ENCODE results near the gene INPP5B. TPM values are rescaled to one million over a fixed set of nuclear protein-coding genes. Genes with fewer than 3 reads are reported as not detected.
"Not testable (repeated sequence)": the region's sequence is repeated elsewhere in the genome, so short reads cannot be mapped to it uniquely, and the experiment has no call there.

Gene INPP5B
- total RNA-seq, 1 donor from 2014 or later: 27.2 TPM

DNA sequence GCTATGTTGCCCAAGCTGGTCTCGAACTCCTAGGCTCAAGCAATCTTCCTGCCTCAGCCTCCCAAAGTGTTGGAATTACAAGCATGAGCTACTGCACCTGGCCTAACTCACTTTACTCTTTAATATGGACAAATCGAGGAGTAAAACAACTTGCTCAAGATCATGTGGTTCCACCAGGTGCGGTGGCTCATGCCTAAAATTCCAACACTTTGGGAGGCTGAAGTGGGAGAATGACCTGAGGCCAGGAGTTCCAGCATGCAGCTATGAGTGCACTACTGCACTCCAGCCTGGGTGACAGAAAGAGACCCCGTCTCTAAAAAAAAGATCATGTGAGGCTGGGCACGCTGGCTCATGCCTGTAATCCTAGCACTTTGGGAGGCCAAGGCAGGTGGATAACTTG, 2.0 kb downstream of the INPP5B start:
- Mint-ChIP-seq H3K9me3 (no peaks in the 10 kb centered on the region), H3K4me3 (peak overlapping the region; percentile 45), H3K36me3 (ENCODE audit: low read depth) (peaks cover 2% of the 10 kb centered on the region), H3K27ac (no peak overlapping the region), H3K4me1 (ENCODE audit: low read depth) (peaks cover 14% of the 10 kb centered on the region), H3K27me3 (ENCODE audit: insufficient read depth) (no peaks in the 10 kb centered on the region)
- no peak for DNase-seq (ENCODE audit: low spot score)
- intact Hi-C loops (cut with micrococcal nuclease): loop anchor here (5.0 kb wide), 1 partner anchor 42 kb away; no protein-coding TSS in a partner anchor

DNA sequence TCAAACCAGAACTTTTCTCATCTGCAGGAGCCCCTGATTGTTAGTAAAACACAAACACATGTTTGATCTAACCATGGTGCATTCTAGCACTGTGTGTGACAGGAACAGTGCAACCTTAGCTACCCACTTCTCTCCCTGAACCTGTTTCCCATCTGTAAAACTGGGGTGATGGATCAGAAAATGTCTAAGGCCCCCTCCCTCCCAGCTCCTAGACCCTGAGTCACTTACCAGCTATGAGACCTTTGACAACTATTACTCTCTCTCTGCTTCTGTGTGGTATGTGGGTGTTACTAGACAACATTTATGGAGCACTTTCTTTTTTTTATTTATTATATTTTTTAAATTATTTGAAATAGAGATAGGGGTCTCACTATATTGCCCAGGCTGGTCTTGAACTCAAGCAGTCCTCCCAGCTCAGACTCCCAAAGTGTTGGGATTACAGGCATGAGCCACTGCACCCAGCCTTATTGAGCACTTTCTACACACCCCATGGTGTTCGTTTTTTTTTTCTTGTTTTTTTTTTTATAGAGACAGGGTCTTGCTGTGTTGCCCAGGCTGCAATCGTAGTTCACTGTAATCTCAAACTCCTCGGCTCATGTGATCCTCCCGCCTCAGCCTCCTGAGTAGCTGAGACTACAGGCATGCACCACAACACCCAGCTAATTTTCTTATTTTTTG, 2.6 kb downstream of the INPP5B start:
- Mint-ChIP-seq H3K4me1 (ENCODE audit: low read depth) (peaks cover 14% of the 10 kb centered on the region), H3K27me3 (ENCODE audit: insufficient read depth) (no peaks in the 10 kb centered on the region), H3K27ac (no peak overlapping the region), H3K4me3 (no peak overlapping the region), H3K36me3 (ENCODE audit: low read depth) (peaks cover 2% of the 10 kb centered on the region), H3K9me3 (no peaks in the 10 kb centered on the region)
- intact Hi-C loops (cut with micrococcal nuclease): no loop called here
- no peak for DNase-seq (ENCODE audit: low spot score)

DNA sequence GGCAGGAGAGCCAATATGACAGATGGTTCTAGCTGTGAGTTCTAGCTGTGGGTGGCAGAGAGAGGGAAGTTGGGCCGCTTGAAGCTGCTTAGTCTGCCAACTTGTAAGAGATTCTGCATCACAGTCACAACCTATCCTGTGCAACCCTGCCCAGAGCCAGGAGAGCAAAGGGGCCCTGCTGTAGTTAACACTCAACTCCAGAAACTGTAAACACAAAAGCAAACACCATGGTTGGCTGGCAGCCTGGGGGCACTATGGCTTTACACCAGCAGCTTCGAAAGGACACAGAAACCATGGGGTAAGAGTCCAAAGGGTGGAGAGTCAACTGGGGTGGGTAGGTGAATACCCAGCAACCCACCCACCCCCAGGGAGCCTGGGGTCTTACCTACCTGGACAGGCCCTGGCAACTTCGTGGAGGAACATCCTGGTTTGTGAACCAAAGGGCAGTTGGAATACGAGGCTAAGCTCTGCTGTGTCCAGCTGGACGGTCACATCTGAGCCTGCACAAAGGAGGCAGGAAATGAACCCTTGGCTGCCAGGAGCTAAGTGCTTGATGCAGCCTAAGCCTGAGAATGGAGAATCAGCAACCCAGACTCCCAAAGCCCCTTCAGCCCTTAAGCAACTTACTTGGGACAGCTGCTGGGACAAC, 6.4 kb downstream of the INPP5B start:
- intact Hi-C loops (cut with micrococcal nuclease): no loop called here
- DNase-seq (ENCODE audit: low spot score): no peak
- Mint-ChIP-seq H3K4me3 (no peak overlapping the region), H3K4me1 (ENCODE audit: low read depth) (no peaks in the 10 kb centered on the region), H3K27ac (no peak overlapping the region), H3K27me3 (ENCODE audit: insufficient read depth) (no peaks in the 10 kb centered on the region), H3K36me3 (ENCODE audit: low read depth) (peaks cover 2% of the 10 kb centered on the region), H3K9me3 (no peaks in the 10 kb centered on the region)

DNA sequence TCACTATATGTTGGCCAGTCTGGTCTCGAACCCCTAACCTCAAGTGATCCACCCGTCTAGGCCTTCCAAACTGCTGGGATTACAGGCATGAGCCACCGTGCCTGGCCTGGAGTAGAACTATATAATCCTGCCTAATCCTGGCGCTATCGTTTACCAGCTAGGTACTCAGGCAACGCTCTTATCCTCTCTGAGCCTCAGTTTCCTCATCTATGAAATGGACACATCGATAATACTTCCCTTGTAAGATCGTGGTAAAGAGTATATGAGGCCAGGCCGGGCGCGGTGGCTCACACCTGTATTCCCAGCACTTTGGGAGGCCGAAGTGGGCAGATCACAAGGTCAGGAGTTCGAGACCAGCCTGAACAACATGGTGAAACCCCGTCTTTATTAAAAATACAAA, 10.1 kb downstream of the INPP5B start:
- H3K4me1 Mint-ChIP-seq (ENCODE audit: low read depth); H3K4me3 Mint-ChIP-seq; DNase-seq (ENCODE audit: low spot score); H3K9me3 Mint-ChIP-seq; H3K36me3 Mint-ChIP-seq (ENCODE audit: low read depth); H3K27ac Mint-ChIP-seq; H3K27me3 Mint-ChIP-seq (ENCODE audit: insufficient read depth); intact Hi-C loops (cut with micrococcal nuclease): not testable (repeated sequence)

DNA sequence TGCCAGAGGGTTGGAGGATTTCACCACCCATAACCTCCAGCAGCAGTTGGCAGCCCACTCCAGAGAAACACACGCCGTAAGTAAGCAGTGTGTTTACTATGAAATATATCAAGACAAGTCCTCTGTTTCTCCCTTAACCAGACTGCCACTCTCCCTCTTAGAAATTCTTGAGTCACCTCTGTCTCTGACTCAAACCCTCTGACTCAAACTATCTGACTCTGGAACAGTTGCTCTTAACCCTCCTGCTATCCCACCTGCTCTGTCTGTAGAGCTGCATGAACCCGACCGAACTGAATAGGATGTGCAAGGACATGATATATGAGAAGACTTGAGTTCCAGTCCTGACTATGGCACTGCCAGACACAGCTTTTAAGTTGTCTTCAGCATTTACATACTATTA, 14.1 kb downstream of the INPP5B start:
- intact Hi-C loops (cut with micrococcal nuclease): no loop called here
- peaks cover 4% of the 10 kb centered on the region for H3K36me3 Mint-ChIP-seq (ENCODE audit: low read depth)
- no peaks in the 10 kb centered on the region for H3K9me3 Mint-ChIP-seq
- no peak overlapping the region for H3K27ac Mint-ChIP-seq
- peaks cover 23% of the 10 kb centered on the region for H3K4me1 Mint-ChIP-seq (ENCODE audit: low read depth)
- peak overlapping the region; percentile 51 for H3K4me3 Mint-ChIP-seq
- H3K27me3 Mint-ChIP-seq (ENCODE audit: insufficient read depth): no peaks in the 10 kb centered on the region
- no peak for DNase-seq (ENCODE audit: low spot score)

DNA sequence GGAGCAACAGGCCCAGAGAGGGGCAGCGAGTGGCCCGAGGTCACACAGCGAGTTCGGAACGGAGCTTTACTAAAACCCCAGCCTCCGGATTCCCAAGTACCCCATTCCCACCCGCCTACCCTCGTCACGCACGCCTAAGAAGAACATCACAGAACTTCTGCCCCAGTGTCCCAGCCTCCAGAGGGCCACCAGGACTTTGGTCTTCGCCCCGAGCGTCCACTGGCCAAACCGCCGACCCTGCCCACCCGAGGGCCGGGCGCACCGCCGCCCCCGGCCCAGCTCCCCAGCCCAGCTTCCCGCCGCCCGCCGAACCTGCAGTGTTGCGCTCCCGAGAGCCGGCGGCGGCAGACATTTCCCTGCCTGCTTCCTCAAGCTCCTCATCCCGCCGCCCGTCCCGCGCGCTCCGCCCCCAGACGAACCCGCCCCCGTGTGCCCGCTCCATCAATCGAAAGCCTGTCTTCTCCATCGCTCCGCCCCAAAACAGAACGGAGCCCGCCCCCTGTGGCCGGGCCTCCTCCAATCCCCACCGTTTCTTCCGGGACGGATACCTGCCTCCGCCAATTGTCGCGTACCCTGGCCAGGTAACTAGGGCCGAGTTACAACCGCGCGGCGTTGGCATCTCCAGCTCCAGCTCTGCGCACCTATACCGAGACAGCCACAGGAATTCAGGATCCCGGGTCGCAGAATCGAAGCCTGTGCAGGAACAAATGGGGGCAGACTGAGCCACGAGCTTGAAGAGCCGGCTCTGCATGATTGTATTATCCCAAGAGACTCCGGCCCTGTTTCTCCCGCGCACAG, 15.3 kb downstream of the INPP5B start:
- intact Hi-C loops (cut with micrococcal nuclease): loop anchor here (1.0 to 2.0 kb wide), 6 partner anchors 16 to 452 kb away; partner anchors contain the start of genes CDCA8, INPP5B, MTF1 and SF3A3
- DNase-seq (ENCODE audit: low spot score): peak; percentile 96
- H3K4me1 Mint-ChIP-seq (ENCODE audit: low read depth): peaks cover 28% of the 10 kb centered on the region
- no peaks in the 10 kb centered on the region for H3K9me3 Mint-ChIP-seq
- H3K36me3 Mint-ChIP-seq (ENCODE audit: low read depth): peaks cover 9% of the 10 kb centered on the region
- peak overlapping the region; percentile 81 for H3K27ac Mint-ChIP-seq
- H3K27me3 Mint-ChIP-seq (ENCODE audit: insufficient read depth): no peaks in the 10 kb centered on the region
- peak overlapping the region; percentile 95 for H3K4me3 Mint-ChIP-seq

DNA sequence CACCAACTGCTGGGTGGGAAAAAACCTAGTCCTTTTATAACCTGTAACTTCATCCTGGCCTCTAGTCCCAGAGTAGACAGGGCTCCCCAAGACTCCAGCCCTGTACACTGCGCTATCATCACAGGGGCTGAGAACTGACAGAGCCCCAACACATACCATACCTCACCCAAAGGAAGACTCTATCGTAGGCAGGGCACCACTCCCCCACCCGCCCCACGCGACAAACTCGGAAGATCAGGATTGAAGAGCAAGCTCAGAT, 15.8 kb downstream of the INPP5B start:
- no peaks in the 10 kb centered on the region for H3K27me3 Mint-ChIP-seq (ENCODE audit: insufficient read depth)
- H3K36me3 Mint-ChIP-seq (ENCODE audit: low read depth): peaks cover 9% of the 10 kb centered on the region
- no peak for DNase-seq (ENCODE audit: low spot score)
- H3K27ac Mint-ChIP-seq: peak overlapping the region; percentile 81
- H3K9me3 Mint-ChIP-seq: no peaks in the 10 kb centered on the region
- H3K4me1 Mint-ChIP-seq (ENCODE audit: low read depth): peaks cover 30% of the 10 kb centered on the region
- intact Hi-C loops (cut with micrococcal nuclease): loop anchor here (1.0 to 2.0 kb wide), 6 partner anchors 16 to 452 kb away; partner anchors contain the start of genes CDCA8, INPP5B, MTF1 and SF3A3
- peak overlapping the region; percentile 95 for H3K4me3 Mint-ChIP-seq

DNA sequence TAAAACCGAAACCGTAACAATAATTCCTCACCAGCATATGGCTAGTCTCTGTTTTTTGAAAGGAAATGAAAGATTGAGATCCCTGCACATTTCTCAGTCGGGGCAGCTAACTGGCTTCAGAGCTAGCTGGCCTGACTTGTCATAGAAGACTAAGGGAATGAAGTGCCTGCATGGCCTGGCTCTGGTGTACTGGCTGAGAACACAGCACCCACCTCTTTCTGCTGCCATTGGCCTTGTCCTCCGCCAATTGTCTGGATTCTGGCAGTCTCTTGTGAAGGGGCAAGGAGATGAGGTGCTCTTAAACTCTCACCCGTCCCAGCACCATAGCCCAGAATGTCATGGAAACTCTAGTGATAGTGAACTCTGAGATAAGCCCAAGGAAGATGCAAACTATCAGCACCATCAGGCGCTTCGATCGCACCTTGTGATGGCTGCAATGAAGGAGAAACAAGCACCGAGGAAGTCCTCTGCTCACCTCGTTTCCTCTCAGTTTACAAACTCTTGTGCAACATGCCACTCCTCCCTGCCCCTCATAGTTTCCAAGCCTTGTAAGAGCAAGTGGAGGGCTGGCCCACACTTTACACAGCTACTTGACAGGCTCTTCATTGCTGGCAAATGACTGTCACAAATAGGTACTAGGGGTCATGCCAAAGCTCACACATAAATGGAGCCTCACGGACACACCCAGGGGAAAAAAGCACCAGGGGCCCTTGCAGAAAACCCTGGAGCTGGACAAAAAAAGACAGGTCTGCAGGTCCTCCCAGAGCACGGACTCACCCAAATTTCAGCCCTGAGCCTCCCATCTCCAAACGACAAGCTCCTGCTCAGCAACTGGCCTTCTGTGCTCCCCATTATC, 16.4 kb downstream of the INPP5B start:
- no peaks in the 10 kb centered on the region for H3K9me3 Mint-ChIP-seq
- peak; percentile 9 for DNase-seq (ENCODE audit: low spot score)
- H3K27me3 Mint-ChIP-seq (ENCODE audit: insufficient read depth): no peaks in the 10 kb centered on the region
- peaks cover 9% of the 10 kb centered on the region for H3K36me3 Mint-ChIP-seq (ENCODE audit: low read depth)
- peaks cover 36% of the 10 kb centered on the region for H3K4me1 Mint-ChIP-seq (ENCODE audit: low read depth)
- peak overlapping the region; percentile 95 for H3K4me3 Mint-ChIP-seq
- intact Hi-C loops (cut with micrococcal nuclease): loop anchor here (1.0 to 2.0 kb wide), 6 partner anchors 17 to 451 kb away; partner anchors contain the start of genes CDCA8, INPP5B, MTF1 and SF3A3
- peak overlapping the region; percentile 81 for H3K27ac Mint-ChIP-seq

DNA sequence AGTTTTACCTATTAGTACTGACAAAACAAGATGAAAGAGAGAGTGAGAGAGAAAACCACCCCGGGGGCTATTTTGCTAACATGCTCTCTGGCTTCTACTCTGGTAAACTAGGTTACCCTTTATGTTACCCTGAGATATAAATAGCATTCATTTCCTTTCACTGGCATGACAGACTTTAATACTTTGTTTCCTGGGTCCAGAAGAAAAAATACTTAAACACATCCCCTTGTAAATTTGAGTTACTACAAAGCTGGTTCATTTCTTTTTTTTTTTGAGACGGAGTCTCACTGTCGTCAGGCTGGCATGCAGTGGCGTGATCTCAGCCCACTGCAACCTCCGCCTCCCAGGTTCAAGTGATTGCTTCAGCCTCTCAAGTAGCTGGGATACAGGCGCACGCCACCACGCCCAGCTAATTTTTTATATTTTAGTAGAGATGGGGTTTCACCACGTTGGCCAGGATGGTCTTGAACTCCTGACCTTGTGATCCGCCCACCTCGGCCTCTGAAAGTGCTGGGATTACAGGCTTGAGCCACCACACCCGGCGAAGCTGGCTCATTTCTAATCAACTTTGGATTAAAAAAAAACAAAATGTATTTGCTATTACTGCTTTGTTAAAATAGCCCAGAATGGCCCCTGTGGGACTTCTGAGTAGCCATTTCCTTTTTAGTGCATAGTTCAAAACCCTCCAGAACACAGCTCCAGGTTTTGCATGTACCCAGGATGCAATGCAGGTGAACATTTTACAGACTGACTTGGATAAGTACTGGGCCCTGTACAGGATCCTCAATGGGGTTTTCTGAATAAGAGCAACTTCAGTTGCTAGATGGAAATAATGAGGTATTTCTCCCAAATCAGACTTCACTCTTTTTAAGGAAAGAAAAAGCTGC, 20.6 kb downstream of the INPP5B start:
- Mint-ChIP-seq H3K27me3 (ENCODE audit: insufficient read depth) (no peaks in the 10 kb centered on the region), H3K36me3 (ENCODE audit: low read depth) (peaks cover 15% of the 10 kb centered on the region), H3K27ac (peak overlapping the region; percentile 45), H3K4me1 (ENCODE audit: low read depth) (peaks cover 45% of the 10 kb centered on the region), H3K9me3 (no peaks in the 10 kb centered on the region), H3K4me3 (no peak overlapping the region)
- DNase-seq (ENCODE audit: low spot score): no peak
- intact Hi-C loops (cut with micrococcal nuclease): no loop called here

DNA sequence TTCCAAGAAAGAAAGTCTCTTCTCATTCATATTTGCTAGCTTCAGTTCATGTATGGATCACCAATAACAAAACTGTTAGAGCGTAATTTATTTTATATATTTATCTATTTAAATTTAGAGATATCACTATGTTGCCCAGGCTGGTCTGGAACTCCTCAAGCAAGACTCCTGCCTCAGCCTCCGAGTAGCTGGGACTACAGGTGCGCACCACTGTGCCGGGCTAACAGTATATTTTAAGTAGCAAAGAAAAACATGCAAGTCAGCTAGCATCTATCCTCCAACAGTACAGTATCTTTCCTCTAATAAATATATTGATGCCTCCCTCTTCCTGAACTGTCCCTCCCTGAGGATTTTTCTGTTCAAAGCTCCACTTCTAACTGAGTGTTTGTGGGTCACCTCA, 21.5 kb downstream of the INPP5B start:
- intact Hi-C loops (cut with micrococcal nuclease): no loop called here
- Mint-ChIP-seq H3K4me3 (no peak overlapping the region), H3K27me3 (ENCODE audit: insufficient read depth) (no peaks in the 10 kb centered on the region)

DNA sequence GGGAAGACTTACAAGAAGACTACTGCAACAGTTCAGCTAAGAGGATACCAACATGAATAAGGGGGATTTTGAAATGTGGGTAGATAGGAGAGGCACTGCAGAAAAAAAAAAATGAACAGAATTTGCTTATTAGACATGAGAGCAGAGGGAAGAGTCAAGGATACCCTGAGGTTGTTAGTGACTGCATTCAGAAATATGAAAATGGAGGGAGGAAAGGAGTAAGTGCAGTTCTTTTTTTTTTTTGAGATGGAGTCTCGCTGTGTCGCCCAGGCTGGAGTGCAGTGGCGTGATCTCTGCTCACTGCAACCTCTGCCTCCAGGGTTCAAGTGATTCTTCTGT, 23.3 kb downstream of the INPP5B start:
- peaks cover 32% of the 10 kb centered on the region for H3K4me1 Mint-ChIP-seq (ENCODE audit: low read depth)
- H3K36me3 Mint-ChIP-seq (ENCODE audit: low read depth): peaks cover 18% of the 10 kb centered on the region
- no peaks in the 10 kb centered on the region for H3K27me3 Mint-ChIP-seq (ENCODE audit: insufficient read depth)
- H3K27ac Mint-ChIP-seq: peak overlapping the region; percentile 42
- H3K4me3 Mint-ChIP-seq: no peak overlapping the region
- intact Hi-C loops (cut with micrococcal nuclease): no loop called here
- DNase-seq (ENCODE audit: low spot score): no peak
- no peaks in the 10 kb centered on the region for H3K9me3 Mint-ChIP-seq

More for the DNA sequence above, 21.5 kb downstream of the INPP5B start:
- peaks cover 15% of the 10 kb centered on the region for H3K36me3 Mint-ChIP-seq (ENCODE audit: low read depth)
- peak overlapping the region; percentile 45 for H3K27ac Mint-ChIP-seq
- H3K9me3 Mint-ChIP-seq: no peaks in the 10 kb centered on the region
- no peak for DNase-seq (ENCODE audit: low spot score)
- peaks cover 35% of the 10 kb centered on the region for H3K4me1 Mint-ChIP-seq (ENCODE audit: low read depth)
